CD4-positive, alpha-beta T cell treated with Interleukin-17A for 1 hour (primary cell): ENCODE data around the gene DPEP3.
"Not testable (repeated sequence)": the region's sequence is repeated elsewhere in the genome, so short reads cannot be mapped to it uniquely, and the experiment has no call there.

Source experiments
- DNase-seq: peaks from one replicate; pipeline ENCODE4 v3.0.0-alpha.2; 2020

Gene DPEP3, protein sequence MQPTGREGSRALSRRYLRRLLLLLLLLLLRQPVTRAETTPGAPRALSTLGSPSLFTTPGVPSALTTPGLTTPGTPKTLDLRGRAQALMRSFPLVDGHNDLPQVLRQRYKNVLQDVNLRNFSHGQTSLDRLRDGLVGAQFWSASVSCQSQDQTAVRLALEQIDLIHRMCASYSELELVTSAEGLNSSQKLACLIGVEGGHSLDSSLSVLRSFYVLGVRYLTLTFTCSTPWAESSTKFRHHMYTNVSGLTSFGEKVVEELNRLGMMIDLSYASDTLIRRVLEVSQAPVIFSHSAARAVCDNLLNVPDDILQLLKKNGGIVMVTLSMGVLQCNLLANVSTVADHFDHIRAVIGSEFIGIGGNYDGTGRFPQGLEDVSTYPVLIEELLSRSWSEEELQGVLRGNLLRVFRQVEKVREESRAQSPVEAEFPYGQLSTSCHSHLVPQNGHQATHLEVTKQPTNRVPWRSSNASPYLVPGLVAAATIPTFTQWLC

DNA sequence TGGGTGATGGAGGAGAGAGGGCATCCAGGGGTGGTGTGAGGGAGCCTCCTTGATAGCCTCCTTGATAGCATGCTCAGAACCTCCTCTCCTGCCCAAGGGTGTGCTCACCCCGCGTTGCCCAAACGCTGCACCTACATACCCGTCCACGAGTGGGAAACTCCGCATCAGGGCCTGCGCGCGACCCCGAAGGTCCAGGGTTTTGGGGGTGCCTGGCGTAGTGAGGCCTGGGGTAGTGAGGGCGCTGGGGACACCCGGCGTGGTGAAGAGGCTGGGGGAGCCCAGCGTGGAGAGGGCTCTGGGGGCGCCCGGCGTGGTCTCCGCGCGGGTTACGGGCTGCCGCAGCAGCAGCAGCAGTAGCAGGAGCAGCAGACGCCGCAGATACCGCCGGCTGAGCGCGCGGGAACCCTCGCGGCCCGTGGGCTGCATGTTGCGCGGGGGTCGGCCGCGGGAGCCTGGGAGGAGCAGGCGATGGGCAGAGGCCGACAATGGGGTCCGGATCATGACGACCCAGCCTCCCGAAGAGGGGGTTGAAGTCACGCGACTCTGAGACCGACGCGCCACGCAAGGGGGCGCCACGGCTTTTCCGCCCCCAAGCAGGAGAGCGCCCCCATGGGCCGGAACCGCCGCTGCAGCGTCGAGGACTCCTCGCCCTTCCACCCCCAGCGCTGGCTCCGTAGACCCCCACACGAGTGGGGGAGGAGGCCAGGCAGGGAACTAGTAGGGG, at the start of gene DPEP3:
DPEP3 (minus strand) TSS at position 545 of the 724 bp plus-strand sequence; CDS start at position 426, 119 bp downstream.
- DNase-seq = no peak

GRCh38 chr16:68028996-68029395, 48.7 kb upstream of the DPEP3 start:
- no peak for DNase-seq

DNA sequence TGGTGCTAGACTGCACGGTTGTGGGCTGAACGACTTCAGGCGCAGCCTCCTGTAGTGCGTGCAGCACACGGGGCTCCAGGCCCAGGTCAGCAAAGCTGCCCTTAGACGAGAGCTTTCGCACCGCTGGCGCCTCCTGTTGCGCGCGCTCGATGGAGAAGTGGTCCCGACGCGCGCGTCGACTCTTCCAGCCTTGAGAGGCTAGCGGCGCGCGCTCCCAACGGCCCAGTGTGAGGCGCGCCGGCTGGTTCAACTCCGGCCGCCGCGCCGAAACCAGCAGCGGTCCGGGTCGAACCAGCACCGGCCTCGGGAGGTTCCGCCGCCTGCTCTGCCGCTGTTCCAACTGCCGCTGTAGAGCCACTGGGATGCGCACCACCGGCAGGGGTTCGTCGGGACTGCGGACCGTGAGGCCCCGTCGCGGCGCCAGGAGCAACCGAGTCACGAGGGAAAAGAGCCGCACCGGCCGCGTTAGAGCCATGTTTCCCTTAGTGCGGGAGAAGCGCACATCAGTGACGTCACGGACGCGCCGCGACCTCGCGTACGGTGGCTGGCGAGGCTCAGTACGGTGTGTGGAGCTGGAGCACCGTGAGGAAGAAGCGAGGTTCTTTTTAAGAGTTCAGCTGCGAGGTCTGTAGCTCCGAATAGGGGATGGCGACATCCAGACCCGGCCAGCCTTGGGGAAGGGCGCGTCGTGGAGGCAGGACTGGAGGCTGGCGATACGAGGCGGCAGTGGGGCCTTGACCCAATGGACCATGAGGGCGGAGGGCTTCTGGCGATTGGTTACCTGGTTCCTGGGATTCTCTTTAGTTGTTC, 42.6 kb upstream of the DPEP3 start, which contains the start of the genes DDX28 and DUS2:
DDX28 (minus strand) TSS at position 505 of the 810 bp plus-strand sequence; CDS start at position 475, 30 bp downstream.
DUS2 (plus strand) TSS at position 557 of the 810 bp plus-strand sequence. CDS start 14,740 bp downstream, outside the sequence.
- DNase-seq = peak; percentile 95

DNA sequence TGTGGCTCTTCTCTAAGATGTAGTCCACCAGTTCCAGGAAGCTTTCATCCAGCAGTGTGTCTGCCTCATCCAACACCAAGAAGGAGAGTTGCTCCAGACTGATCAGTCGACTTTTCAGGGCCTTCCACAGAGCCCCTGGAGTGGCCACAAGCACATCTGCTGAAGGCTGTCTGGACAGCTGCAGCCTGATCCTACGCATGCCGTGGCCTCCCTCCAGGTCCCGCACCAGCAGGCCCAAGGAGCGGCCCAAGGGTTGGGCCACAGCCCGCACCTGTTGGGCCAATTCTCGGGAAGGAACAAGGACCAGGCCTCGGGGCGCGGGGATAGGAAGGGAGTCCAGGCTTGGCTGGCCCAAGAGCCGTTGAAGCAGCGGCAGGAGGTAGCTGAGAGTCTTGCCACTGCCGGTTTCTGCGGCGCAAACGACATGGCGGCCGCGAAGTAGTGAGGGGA, 42.0 kb upstream of the DPEP3 start:
- DNase-seq = no peak

DNA sequence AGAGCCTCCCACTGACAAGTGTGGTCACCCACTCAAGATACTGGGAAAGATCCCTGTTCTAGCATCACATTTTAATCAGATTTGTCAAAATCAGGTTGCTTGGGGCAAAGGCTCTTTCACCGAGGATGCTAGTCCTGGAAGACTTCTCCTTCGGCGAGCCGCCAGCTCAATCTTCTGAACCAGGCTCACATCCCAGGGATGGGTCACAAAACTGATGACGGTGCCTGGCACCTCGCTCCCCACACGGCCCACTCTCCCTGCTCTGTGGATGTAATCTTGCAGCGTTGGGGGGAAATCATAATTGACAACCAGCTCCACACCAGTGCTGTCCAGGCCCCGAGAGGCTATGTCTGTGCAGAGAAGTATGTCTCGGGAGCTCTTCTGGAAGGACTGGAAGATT, 41.2 kb upstream of the DPEP3 start:
- DNase-seq = no peak

- DNase-seq = no peak
These were observed 38.9 kb upstream of the DPEP3 start for GRCh38 chr16:68019167-68019680.

DNA sequence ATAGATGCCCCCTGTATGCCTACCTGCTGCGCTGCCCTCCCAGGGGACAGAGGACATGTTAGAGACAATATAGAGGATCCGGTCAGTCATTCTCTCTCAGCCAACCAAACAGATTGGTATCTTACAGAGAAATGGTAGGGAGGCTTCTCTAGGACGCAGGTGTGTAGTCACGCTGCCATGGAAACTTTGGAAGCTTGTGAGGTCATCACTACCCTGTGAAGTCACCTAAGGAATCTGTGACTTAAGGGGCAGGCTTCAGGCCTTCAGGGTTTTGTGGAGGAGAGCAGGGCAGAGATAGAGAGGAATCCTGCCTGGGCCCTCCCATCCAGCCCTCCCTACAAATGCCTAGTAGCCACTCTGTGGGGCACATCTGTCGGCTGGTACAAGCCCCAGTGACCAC, 35.4 kb upstream of the DPEP3 start, which contains the start of gene DPEP2NB:
DPEP2NB (minus strand) TSS at position 231 of the 400 bp plus-strand sequence; CDS start at position 90, 141 bp downstream.
- no peak for DNase-seq

DNA sequence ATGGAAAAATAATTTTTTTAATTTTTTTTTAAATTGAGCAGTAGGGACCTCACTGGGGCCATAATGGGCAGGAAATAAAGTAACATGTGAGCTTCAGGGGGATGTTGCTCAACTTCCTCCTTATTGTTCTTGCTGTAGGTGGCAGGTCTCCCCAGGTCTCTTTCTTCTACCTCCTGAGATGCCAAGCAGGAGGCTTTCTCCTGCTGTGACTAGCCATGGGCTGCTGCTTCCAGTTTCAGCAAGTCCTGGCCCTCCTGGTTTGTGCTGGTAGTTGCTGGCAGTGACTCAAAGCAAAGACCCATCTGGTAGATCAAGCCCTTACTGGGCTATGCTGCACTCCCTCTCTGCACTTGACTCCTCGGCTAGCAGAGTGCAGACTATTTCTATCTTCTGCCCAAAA, 33.1 kb upstream of the DPEP3 start:
- DNase-seq = no peak

GRCh38 chr16:68009872-68010271, 29.6 kb upstream of the DPEP3 start:
- DNase-seq = not testable (repeated sequence)

DNA sequence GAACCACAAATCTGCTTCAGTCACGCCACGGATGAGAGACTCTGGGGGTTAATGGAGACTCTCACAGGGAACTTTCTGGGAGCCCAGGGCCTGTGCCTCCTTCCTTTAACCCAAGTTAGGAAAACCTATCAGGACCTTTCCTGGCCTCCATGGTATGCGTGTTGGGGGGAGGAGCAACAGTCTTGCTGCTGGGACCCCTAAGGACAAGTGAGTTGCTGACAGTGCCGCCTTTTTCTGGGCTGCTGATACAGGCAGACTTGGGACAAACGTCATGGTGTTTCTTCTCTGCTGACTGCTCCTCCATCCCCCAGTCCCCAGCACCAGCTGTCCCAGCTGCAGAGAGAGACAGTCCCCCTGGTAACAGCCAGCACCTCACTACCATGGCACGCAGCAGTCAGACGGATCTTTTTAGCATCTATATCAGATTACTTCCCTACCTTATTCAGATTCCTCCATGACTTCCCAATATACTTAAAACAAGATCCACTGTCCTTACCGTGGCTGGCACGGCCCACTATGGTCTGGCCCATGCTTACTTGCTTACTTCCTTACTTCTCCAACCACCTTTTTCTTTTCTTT, 28.9 kb upstream of the DPEP3 start:
- no peak for DNase-seq

DNA sequence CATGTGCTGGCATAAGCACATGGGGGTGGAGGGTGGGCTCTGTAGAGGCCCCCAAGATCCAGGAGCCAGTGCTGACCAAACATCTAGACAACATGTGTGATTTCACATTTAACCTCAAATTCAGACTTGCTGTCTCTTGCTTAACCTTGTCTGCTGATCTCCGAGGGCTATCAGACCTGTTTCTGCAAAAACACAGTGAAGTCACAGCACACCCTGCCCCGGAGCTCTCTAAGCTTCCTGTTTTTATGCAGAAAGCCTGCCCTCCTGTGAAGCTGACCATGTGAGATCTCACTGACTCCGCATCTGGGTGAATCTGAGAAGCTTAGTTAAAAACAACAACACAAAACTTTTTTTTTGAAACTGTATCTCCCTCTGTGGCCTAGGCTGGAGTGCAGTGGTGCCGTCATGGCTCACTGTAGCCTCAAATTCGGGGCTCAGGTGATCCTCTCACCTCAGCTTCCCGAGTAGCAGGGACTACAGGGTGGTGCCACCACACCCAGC, 25.5 kb upstream of the DPEP3 start:
- DNase-seq = peak; percentile 75

GRCh38 chr16:68005211-68005610, 24.9 kb upstream of the DPEP3 start:
- no peak for DNase-seq

DNA sequence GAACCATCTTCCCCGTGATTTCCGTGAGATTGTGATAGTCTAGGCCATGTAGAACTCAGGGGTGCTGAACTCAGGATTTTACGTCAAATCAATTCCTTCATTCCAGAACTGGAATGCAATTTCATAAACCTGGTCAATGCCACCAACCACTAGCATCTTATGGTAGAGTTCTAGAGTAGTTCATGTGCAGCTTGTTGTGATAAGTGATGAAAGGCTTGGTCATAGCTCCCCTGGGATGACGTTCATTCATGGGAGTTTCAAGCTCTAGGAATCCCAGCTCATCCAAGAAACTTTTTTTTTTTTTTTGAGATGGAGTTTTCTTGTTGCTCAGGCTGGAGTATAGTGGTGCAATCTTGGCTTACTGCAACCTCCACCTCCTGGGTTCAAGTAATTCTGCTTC, 22.7 kb upstream of the DPEP3 start:
- no peak for DNase-seq

DNA sequence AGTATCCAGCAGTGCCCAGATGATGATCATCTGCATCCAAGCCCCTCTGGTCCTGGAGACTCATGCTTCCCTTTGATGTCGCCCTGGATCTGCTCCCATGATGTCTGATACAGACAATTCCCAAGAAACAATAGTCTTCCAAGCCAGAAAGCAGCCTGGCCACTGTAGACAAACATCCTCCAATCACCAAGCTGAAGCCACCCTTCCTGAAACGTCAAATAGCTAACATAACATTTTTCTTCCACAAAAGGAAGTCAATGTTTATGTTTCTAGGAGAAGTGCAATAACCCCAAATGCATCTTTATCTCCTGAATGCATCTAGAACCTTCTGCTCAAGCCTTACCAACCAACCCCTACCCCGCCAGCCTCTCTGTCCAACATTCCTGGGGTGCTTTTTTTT, 20.2 kb upstream of the DPEP3 start:
- DNase-seq = peak; percentile 22

GRCh38 chr16:67999985-68000384, 19.7 kb upstream of the DPEP3 start:
- DNase-seq = peak; percentile 13

DNA sequence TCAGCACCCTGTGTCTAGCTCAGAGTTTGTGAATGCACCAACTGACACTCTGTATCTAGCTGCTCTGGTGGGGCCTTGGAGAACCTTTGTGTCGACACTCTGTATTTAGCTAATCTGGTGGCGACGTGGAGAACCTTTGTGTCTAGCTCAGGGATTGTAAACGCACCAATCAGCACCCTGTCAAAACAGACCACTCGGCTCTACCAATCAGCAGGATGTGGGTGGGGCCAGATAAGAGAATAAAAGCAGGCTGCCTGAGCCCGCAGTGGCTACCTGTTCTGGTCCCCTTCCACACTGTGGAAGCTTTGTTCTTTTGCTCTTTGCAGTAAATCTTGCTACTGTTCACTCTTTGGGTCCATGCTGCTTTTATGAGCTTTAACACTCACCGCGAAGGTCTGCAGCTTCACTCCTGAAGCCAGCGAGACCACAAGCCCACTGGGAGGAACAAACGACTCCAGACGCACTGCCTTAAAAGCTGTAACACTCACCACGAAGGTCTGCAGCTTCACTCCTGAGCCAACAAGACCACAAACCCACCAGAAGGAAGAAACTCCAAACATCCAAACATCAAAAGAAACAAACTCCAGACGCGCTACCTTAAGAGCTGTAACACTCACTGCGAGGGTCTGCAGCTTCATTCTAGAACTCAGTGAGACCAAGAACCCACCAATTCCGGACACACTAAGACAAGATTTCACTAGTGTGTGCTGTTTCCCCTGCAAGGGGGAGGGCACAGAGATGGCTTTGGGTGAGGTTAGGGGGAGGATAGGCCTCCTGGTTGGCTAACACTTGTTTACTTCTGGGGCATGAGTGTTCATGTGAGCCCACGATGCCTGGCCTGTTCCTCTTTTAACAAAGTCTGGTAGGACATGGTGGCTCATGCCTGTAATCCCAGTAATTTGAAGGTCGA, 18.7 kb upstream of the DPEP3 start, which contains the start of gene DPEP2:
DPEP2 (minus strand) TSS at position 706 of the 910 bp plus-strand sequence. CDS start 6,272 bp downstream, outside the sequence.
- DNase-seq = peak; percentile 65

- DNase-seq = not testable (repeated sequence)
These were observed 18.0 kb upstream of the DPEP3 start for GRCh38 chr16:67998231-67998778.

- no peak for DNase-seq
These were observed 16.4 kb upstream of the DPEP3 start for GRCh38 chr16:67996666-67997065.

DNA sequence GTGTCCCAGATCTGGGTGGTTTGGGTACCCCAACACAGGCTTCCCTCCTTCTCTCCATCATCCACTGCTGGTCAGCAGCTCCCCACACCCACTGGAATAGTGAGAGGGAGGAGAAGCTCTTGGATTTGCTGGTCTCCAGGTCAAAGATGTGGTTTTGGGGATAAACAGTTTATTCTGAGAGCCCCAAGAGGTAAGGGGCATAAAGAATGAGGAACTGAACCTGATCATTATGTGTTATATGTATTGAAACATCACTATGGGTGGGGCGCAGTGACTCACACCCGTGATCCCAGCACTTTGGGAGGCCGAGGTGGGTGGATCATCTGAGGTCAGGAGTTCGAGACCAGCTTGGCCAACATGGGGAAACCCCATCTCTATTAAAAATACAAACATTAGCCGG, 15.1 kb upstream of the DPEP3 start:
- DNase-seq = peak; percentile 37

- not testable (repeated sequence) for DNase-seq
These were observed 13.7 kb upstream of the DPEP3 start for GRCh38 chr16:67994040-67994408.
